HG03060 (cell line): ENCODE data around the gene PMPCA.

Experiments used
- ATAC-seq: cut with Tn5 transposase; IDR thresholded peaks from one replicate; pipeline ENCODE4 v1.9.1; 2021; ENCODE audit warnings: low read depth, moderate number of reproducible peaks; ENCODE audit not compliant: unreplicated experiment

PMPCA gene

DNA sequence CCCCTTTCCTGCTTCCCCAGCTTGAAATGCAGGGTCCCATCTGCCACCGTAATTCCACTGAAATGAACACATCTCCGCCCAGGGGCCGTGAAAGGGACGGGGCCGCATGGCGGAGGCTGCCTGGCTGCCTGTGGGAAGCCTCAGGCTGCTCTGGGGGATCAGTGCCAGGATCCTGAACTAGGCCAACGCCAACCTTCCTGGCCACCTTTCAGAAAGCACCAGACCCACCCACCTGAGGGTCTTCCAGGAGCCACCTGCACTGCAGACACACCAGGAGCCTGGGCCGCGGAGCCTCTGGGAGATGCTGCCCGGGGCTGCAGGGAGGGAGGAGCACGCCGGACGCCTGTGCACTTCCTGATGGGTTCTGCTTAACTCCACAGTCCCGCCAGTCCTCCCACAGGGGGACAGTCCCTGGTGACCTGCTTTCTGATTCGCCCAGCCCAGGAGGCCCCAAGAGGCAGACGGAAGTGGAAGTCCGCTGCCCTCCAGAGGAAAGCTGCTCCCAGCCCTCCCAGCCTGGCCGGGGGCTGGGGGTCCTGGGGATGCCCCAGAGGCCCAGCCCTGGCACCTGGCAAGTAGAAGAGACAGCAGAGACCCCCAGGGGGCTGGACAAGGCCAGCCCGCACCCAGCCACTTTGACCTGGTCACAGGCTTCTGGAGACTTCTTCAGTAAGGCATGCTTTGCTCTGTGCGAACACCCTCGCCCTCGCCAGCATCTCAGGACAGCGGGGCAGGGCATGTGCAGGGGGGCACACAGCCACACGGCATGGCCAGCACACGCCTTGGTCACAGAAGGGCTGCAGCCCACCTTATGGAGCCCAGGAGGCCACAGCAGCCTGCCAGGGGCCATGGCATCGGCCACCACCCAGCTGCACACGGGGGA is 36.9 kb upstream of the PMPCA start, which contains the start of gene CARD9:
CARD9 (minus strand) TSS at position 370 of the 883 bp plus-strand sequence. CDS start 1,591 bp downstream, outside the sequence.
- no peak for ATAC-seq

GRCh38 chr9:136374183-136374575 is 36.3 kb upstream of the PMPCA start:
- ATAC-seq = no peak

GRCh38 chr9:136375096-136375495 is 35.4 kb upstream of the PMPCA start:
- ATAC-seq = no peak

DNA sequence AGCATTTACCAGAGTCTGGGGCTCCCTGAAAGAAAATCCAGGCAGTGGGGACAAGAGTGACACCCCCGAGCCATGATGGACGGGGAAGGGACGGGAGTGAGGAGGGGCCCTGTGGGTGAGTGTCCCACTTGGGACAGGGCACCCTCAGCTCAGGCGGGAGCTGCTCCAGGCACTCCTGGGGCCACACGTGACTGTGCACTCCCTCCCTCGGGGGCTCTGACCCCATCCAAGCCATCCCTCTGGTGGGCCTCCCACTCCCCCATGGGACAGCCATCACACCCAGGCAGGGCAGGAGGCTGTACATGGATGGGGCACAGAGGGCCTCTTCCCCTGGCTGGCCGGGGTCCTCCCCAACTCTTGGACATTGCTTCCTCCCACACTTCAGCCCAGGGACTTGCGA is 34.0 kb upstream of the PMPCA start:
- no peak for ATAC-seq

- ATAC-seq = no peak
Measured at GRCh38 chr9:136377341-136378169, 32.9 kb upstream of the PMPCA start.

GRCh38 chr9:136378170-136379002 is 32.1 kb upstream of the PMPCA start:
- ATAC-seq = no peak

GRCh38 chr9:136379003-136379287 is 31.5 kb upstream of the PMPCA start:
- no peak for ATAC-seq

- ATAC-seq = no peak
Measured at GRCh38 chr9:136379401-136379800, 31.1 kb upstream of the PMPCA start.

- no peak for ATAC-seq
Measured at GRCh38 chr9:136379891-136380290, 30.6 kb upstream of the PMPCA start.

GRCh38 chr9:136380381-136380780 is 30.1 kb upstream of the PMPCA start:
- no peak for ATAC-seq

DNA sequence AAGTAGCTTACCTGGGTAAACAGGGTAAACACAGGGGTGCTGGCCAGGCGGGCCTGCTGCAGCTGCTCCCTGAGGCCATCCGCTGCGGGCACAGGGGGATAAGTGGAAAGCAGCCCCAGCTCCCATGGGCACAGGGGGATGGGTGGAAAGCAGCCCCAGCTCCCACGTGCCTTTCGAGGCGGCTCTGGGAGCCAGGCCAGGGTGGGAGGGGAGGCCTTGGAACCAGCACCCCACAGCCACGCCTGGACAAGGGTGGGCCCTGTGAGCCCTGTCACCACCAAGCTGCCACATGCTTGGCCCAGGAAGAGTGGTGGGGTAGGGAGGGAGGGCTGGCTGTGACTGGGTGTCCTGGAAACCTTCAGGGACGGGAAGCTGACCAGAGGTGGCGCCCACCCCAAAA is 29.1 kb upstream of the PMPCA start:
- no peak for ATAC-seq

DNA sequence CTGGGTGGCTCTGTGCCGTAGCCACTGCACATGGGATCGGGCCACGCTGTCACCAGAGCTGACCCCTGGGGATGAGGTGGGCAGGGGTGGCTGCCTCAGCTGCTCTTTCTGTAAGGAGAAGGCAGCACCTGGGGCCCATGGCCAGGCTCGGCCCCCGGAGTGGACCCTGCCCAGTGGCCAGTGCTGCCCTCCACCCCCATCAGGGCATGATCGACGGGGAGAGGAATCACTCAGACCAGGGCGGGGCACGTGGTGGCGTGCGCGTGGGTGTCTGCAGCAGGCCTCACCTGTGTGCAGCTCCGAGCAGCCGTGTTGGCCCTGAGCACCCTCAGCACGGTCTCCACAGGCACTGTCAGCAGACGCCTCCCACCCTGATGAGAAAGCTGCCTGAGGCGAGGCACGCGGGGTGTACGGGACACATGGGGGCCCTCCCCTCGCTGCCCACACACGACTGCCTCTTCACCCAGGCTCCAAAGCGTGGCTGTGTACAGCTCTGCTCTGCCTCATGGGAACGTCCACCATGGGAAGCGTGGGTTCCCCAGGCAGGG is 28.4 kb upstream of the PMPCA start:
- ATAC-seq = no peak

DNA sequence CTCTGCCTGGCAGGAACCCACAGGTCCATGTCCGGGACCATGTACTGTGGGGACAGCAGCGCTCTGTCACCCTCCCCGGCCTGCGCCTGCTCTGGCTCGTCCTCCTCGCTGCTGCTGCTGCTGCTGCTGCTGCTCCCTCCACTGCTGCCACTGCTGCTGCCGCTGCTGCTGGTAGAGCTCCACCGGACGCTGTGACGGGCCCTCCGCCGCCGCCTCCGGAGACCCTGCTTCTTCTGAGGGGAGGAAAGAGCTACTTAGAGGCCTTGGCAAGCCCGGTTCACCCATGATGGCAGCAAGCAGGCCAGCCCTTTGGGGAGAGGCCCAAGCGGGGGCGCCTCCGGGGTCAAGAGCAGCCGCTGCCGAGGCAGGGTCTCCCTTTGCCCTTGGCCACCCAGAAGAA is 27.0 kb upstream of the PMPCA start:
- no peak for ATAC-seq

DNA sequence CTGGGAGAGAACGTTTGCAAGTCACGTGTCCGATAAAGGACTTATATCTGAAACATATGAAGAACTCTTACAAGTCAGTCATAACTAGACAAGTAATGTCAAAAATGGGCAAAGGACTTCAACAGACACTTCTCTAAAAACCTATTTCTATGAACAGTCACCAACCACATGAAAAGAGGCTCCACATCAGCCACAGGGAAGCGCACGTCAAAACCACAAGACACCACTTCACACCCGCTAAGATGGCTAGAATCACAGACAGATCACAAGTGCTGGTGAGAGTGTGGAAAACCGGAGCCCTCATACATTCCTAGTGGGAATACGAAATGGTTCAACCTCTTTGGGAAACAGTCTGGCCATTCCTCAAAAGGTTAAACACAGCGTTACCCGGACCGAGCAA is 25.4 kb upstream of the PMPCA start:
- ATAC-seq = no peak

DNA sequence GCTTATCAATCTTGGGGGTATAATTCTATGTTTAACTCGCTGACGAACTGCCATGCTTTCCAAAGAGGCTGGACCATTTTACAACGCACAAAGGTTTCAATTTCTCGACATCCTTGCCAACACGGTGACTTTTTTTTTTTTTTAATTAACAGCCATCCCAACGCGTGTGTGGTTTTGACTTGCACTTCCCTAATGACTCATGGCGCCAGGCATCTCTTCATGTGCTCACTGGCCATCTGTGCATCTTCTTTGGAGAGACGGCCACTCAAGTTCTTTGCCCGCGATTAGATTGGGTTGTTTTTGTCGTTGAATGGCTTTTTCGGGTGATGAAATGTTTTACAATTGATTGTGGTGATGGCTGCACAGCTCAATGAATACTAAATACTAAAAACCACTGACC is 24.4 kb upstream of the PMPCA start:
- no peak for ATAC-seq

GRCh38 chr9:136387217-136387616 is 23.2 kb upstream of the PMPCA start:
- no peak for ATAC-seq

GRCh38 chr9:136389396-136389795 is 21.1 kb upstream of the PMPCA start:
- no peak for ATAC-seq

GRCh38 chr9:136391737-136392537 is 18.5 kb upstream of the PMPCA start:
- no peak for ATAC-seq

DNA sequence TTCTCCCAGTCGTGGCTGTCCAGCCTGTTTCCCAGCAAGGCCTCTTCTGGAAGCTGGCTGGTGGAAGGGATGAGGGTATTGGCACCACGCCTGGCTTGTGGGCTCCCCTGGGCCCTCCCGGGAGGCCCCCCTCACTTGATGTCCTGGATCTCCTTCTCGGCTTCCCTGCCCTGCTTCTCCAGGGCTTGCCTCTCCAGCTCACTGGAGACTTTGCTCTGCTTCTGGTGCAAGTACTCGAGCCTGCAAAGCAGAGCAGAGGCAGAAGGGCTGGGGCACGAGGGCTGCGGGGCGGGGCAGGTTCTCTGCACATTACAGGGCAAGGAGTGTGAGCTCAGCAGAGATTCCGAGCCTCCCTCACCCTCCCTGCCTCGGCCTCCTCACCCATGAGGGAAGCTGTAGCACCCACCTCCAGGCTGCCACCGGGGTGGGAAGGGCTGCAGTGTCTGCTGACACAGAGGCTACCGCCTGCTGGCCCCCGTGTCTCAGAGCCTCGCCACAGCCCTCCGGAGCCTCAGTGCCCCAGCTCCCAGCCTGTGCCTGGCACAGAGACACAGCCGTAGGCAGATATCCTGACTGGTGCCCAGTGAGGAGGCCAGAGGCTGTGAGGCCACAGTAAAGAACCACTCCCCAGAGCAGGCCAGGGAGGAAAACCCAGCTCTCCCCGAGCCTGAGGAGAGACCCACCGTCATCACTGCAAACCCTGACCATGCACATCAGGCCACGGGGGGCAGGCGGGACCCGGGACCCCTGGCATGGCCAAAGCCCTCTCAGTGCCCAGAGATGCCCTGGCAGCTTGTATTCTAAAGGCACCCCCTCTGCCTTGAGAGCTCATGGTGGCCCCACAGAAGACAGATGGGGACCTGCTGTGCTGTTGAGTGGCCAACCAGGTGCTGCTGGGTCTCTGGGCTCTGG is 17.7 kb upstream of the PMPCA start:
- ATAC-seq = no peak
